Activated CD8-positive, alpha-beta T cell treated with anti-CD3 and anti-CD28 coated beads for 36 hours (primary cell): ENCODE measurements around the gene GNAT1. TPM values are rescaled to one million over a fixed set of nuclear protein-coding genes. Genes with fewer than 3 reads are reported as not detected.

Experiments
- ATAC-seq: fragments of 200-7000 bp; cut with Tn5 transposase; one replicate; pipeline ENCODE4 v1.10.0; 2021; ENCODE audit warnings: mild to moderate bottlenecking, moderate library complexity
- CTCF ChIA-PET: fragments of 350-600 bp; sonication (Branson Sonifier 250); formaldehyde crosslinking; loops from one replicate; lab custom pipeline; 2021; ENCODE audit warnings: antibody characterized with exemption; lab: Charles Lee
- POLR2A ChIA-PET: fragments of 350-600 bp; sonication (Branson Sonifier 250); formaldehyde crosslinking; loops from one replicate; lab custom pipeline; 2021; ENCODE audit warnings: antibody characterized with exemption; lab: Charles Lee
- DNase-seq: peaks from one replicate; pipeline ENCODE4 v3.0.0-alpha.2; 2020
- H3K27ac Mint-ChIP-seq: one replicate; pipeline ENCODE4 v1.8.0; 2021; ENCODE audit warnings: mild to moderate bottlenecking, mixed read lengths
- H3K27me3 Mint-ChIP-seq: one replicate; pipeline ENCODE4 v1.8.0; 2021; ENCODE audit warnings: mixed read lengths
- H3K36me3 Mint-ChIP-seq: one replicate; pipeline ENCODE4 v1.8.0; 2021; ENCODE audit warnings: low read depth, mixed read lengths
- H3K4me1 Mint-ChIP-seq: one replicate; pipeline ENCODE4 v1.8.0; 2021; ENCODE audit warnings: low read depth, mixed read lengths
- H3K4me3 Mint-ChIP-seq: one replicate; pipeline ENCODE4 v1.8.0; 2021; ENCODE audit warnings: mild to moderate bottlenecking, moderate library complexity, mixed read lengths
- H3K9me3 Mint-ChIP-seq: one replicate; pipeline ENCODE4 v1.8.0; 2021; ENCODE audit warnings: mixed read lengths
- CTCF ChIP-seq: fragments of 200-600 bp; IDR thresholded peaks from one replicate; pipeline ENCODE4 v1.8.0; 2022; ENCODE audit warnings: antibody characterized with exemption, mild to moderate bottlenecking
- intact Hi-C: fragments of 100-400 bp; cut with micrococcal nuclease; formaldehyde crosslinking; loops from one replicate; pipeline ENCODE4 v1.10.0; 2022
- total RNA-seq, 2 experiments: library from RNA; stranded (reverse); gene quantifications; one replicate each; pipeline ENCODE4 v1.2.3, GENCODE V29; 2021

GNAT1 gene
- total RNA-seq, 2 experiments from 2014 or later = 0.11 to 0.23 TPM

- TF ChIP-seq CTCF = no peak
- ChIA-PET POLR2A (interaction anchor here (0.9 to 1.1 kb wide), 2 partner anchors 35 to 72 kb away, joined by 3 to 4 read pairs; no protein-coding TSS in a partner anchor), CTCF (interaction anchor here (0.6 to 7.0 kb wide), 28 partner anchors 8 to 97 kb away, joined by 3 to 204 read pairs (median 4); partner anchors contain the start of gene GNAI2)
- Mint-ChIP-seq H3K27me3 (peaks cover 13% of the 10 kb centered on the region), H3K4me1 (peaks cover 11% of the 10 kb centered on the region), H3K4me3 (no peak overlapping the region), H3K9me3 (no peaks in the 10 kb centered on the region), H3K27ac (no peak overlapping the region), H3K36me3 (no peaks in the 10 kb centered on the region)
- DNase-seq (no peak), ATAC-seq (no peak)
- intact Hi-C loops = loop anchor here (2.0 kb wide), 2 partner anchors 35 to 87 kb away; partner anchors contain the start of gene LSMEM2
Measured at GRCh38 chr3:50192124-50192523, 714 bp downstream of the GNAT1 start.

DNA sequence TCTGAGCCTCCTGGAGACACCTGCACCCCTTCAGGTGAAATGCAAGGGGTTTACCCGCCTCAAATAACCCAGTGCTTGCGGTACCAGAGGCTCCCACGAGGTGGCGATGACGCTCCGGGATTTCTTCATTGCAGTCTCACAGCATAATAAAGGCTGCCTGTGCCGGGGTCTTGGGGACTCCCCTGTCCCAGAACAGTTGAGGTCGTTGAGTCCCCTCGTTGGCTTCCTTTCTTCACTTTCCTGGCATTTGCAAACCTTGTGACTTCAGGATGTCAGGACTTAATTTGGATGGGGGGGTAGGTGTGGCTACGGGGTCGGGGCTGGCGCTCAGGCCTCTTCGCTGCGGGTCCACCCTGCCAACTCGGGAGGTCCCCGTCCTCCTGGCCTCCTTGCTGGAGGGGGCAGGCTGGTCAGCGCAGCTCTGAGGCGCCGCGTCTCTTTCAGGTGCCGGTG is 1.3 kb downstream of the GNAT1 start:
- H3K36me3 Mint-ChIP-seq = no peaks in the 10 kb centered on the region
- H3K9me3 Mint-ChIP-seq = no peaks in the 10 kb centered on the region
- CTCF ChIA-PET = interaction anchor here (0.6 to 7.0 kb wide), 33 partner anchors 9 to 98 kb away, joined by 3 to 204 read pairs (median 5); partner anchors contain the start of gene GNAI2
- intact Hi-C loops = loop anchor here (2.0 kb wide), 2 partner anchors 34 to 86 kb away; partner anchors contain the start of gene LSMEM2
- H3K4me1 Mint-ChIP-seq = peaks cover 11% of the 10 kb centered on the region
- no peak overlapping the region for H3K27ac Mint-ChIP-seq
- DNase-seq = peak; percentile 93
- peak; percentile 78 for ATAC-seq
- POLR2A ChIA-PET = interaction anchor here (0.6 to 1.1 kb wide), 2 partner anchors 41 to 73 kb away, joined by 3 read pairs; no protein-coding TSS in a partner anchor
- H3K27me3 Mint-ChIP-seq = peaks cover 15% of the 10 kb centered on the region
- H3K4me3 Mint-ChIP-seq = no peak overlapping the region
- peak; percentile 94 for TF ChIP-seq CTCF

DNA sequence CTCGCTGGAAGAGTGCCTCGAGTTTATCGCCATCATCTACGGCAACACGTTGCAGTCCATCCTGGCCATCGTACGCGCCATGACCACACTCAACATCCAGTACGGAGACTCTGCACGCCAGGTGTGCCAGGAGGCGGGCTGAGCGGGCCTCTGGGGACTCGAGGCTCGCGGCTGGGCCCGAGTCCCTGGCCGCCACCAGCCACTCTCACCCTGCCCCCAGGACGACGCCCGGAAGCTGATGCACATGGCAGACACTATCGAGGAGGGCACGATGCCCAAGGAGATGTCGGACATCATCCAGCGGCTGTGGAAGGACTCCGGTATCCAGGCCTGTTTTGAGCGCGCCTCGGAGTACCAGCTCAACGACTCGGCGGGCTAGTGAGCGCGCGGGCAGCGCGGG is 1.9 kb downstream of the GNAT1 start:
- POLR2A ChIA-PET = interaction anchor here (0.6 to 2.4 kb wide), 2 partner anchors 33 to 42 kb away, joined by 3 to 16 read pairs; no protein-coding TSS in a partner anchor
- peaks cover 15% of the 10 kb centered on the region for H3K27me3 Mint-ChIP-seq
- DNase-seq = no peak
- no peak overlapping the region for H3K27ac Mint-ChIP-seq
- no peak for ATAC-seq
- no peak for TF ChIP-seq CTCF
- intact Hi-C loops = loop anchor here (2.0 kb wide), 2 partner anchors 34 to 86 kb away; partner anchors contain the start of gene LSMEM2
- H3K36me3 Mint-ChIP-seq = no peaks in the 10 kb centered on the region
- CTCF ChIA-PET = interaction anchor here (1.0 to 7.0 kb wide), 22 partner anchors 9 to 125 kb away, joined by 3 to 204 read pairs (median 13); partner anchors contain the start of gene SLC38A3
- H3K4me1 Mint-ChIP-seq = peaks cover 11% of the 10 kb centered on the region
- no peaks in the 10 kb centered on the region for H3K9me3 Mint-ChIP-seq
- no peak overlapping the region for H3K4me3 Mint-ChIP-seq

DNA sequence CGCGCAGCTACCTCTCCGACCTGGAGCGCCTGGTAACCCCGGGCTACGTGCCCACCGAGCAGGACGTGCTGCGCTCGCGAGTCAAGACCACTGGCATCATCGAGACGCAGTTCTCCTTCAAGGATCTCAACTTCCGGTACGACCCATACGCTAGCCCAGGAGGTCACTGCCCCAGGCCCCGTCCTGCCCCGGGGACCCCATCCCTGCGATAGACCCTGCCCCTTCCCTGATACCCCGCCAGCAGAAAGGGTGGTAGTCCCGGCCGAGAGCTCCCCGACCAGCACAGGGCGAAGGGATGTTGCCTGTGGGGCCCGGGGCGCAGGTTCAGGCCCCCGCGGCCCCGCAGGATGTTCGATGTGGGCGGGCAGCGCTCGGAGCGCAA is 2.3 kb downstream of the GNAT1 start:
- H3K9me3 Mint-ChIP-seq = no peaks in the 10 kb centered on the region
- no peak overlapping the region for H3K4me3 Mint-ChIP-seq
- no peaks in the 10 kb centered on the region for H3K36me3 Mint-ChIP-seq
- peaks cover 15% of the 10 kb centered on the region for H3K27me3 Mint-ChIP-seq
- ChIA-PET POLR2A (interaction anchor here (1.0 to 2.4 kb wide), 3 partner anchors 33 to 73 kb away, joined by 3 to 16 read pairs (median 3); no protein-coding TSS in a partner anchor), CTCF (interaction anchor here (0.8 to 7.0 kb wide), 29 partner anchors 9 to 131 kb away, joined by 3 to 204 read pairs (median 6); partner anchors contain the start of gene SLC38A3)
- intact Hi-C loops = loop anchor here (2.0 kb wide), 2 partner anchors 33 to 85 kb away; partner anchors contain the start of gene LSMEM2
- ATAC-seq (no peak), DNase-seq (no peak)
- peaks cover 11% of the 10 kb centered on the region for H3K4me1 Mint-ChIP-seq
- no peak overlapping the region for H3K27ac Mint-ChIP-seq
- TF ChIP-seq CTCF = no peak
